CD4-positive, alpha-beta T cell treated with Interleukin-10 for 1 hour (primary cell): ENCODE measurements around the gene RGS7BP.

Experiments used
- DNase-seq: peaks from one replicate; pipeline ENCODE4 v3.0.0-alpha.2; 2020

The RGS7BP gene

DNA sequence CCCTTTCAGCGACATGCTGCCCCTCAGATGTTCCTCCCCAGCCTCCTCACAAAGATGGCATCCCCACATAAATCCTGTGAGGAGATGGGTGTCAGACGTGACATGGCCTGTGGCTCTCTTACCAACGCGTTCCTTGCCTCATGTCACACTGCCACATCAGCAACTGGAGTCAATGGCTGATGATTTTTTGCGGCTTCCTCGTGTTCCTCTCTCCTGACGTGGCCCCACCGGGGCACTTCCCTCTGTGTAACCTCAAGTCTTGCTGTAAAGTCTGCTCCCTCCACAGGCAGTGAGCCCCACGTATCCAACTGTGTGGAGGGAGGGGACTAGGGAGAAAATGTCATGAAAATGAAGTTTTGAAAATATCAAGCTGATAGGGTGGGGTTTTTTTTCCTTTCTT is 131.3 kb downstream of the RGS7BP start:
- DNase-seq: no peak

DNA sequence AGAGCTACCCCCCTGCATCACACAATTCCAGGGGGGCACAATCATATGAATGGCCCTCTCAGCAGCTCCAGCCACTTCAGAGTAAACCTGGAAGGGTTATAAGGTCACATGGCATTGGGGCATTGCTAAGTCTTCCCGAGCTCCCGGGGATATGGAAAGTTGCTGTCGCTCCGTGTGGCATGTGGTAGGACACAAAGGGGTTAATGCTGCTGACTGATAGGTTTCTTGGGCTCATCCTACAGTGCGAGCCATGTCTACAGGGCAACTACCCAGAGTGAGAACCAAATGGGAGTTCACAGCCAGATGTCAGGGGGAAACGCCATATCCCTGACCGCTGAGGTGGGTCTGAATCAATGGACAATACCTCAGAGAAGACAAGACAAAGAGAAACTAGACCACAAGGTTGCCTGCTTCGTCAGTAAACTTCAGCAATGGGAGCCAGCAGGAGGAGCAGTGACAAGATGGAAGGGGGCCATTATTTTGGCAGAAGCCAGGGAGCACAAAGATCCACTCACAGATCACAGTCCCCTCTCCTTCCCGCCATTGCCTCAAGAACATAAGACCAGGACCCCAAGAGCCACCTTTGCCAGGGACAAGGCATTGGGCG is 132.1 kb downstream of the RGS7BP start:
- DNase-seq: no peak

DNA sequence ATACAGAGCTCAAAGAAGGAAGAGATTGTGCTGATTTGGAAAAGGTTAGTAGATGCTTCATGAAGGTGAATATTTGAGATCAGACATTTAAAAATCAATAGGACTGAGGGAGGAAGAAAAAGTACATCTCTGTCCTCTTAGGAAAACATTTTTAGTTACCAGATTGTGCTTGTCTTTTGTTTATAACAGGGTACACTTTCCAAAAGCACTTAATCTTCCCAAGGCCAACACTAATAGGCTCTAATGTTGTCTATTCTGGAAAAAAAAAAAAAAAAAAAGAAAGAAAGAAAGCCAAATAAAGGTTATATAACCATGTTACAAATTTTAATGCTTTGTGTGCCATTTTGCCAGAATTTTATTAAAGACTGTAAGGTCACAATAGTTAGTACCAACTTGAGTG is 139.0 kb downstream of the RGS7BP start:
- no peak for DNase-seq

DNA sequence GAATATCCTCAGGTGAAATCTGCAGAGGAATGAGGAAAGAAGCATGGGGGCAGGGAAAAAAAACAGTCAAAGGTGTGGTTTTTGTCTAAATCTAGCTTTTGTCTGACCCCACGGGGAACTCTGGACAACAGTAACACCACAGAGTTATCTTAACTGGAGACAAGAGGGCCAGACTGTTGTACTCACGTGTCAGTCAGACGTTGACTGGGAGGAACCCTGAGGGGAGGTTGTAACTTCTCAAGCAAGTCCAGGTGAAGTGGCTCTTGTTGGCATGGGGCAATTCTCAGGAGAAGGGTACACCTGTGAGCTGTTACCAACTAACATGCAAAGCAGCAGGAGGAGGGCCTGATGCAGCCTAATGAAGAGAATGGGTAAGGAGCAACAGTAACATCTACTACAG is 140.4 kb downstream of the RGS7BP start:
- no peak for DNase-seq

DNA sequence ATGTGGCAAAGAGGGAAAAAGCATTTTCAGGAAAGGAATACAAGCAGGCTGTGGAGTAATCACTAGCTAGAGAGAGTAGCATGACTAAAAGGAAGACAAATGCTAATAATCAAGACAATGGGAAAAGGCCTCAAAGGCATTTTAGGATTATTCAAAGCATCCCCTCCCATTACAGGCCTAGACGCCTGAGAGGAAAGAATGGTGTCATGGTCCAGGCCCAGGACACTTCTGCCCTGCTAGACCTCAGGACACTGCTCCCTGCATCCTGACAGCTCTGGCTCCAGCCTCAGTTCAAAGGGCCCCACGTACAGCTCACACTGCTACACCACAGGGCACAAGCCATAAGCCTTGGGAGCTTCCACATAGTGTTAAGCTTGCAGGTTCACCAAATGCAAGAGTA is 143.7 kb downstream of the RGS7BP start:
- DNase-seq: no peak

DNA sequence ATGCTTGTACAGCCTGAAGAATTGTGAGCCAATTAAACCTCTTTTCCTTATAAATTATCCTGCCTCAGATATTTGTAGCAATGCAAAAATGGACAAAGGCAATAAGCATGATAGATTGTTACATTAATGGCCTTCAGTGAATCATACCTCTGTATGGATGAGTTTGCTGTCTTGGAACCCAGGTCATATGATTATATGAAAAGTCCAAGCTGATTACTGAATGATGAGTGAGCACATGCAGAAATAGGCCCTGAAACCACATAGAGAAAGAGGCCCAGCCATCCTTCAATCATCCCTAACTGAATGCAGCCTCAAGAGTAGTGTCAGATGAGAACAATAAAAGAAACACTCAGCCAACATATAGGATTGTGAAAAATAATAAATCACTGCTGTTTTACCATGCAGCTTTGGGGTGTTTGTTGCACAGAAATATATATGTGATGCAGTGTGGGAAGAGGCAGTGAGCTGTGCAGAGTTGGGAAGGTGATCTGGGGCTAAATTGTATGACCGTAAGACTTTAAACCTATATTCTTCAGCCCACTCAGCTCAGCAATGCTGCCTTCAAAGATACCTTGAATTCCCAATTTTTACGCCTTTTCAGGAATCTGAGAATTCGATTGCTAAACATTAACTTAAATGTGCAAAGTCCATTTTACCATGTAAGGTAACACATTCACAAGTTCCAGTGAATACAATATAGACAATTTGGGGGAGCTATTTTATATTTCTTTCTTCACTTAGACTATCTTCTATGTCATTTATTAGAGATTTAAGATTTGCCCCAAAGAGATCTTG is 148.1 kb downstream of the RGS7BP start:
- DNase-seq: no peak

DNA sequence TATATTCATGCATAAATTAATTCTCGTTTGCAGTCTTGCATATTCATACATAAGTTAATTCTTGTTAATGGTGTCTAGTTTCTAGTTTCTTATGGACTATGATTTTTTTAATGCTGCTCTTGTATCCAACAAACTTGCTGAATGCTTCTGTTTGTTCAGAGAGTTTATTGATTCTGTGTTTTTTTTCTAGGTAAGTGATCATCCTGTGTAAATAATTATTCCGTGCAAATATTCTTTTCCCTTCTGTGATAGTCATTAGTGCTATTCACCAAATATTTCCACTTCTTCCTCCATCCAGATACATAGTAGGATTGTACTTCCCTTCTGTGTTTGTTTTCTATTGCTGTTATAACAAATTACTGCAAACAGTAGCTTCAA is 148.7 kb downstream of the RGS7BP start:
- no peak for DNase-seq

DNA sequence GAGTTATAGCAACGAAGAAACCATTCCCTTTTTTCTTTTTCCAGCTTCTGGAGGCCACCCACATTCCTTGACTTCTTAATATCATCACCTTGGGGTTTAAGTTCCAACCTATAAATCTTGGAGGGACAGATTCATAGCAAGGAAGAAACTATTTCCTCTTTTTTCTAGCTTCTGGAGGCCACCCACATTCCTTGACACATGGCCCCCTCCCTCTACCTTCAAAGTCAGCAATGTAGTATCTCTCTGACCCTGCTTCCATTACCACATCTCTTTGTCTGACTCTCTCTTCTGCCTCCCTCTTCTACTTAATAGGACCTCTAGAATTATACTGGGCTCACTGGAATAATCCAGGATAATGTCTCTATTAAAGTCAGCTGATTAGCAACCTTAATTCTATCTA is 149.8 kb downstream of the RGS7BP start:
- no peak for DNase-seq

DNA sequence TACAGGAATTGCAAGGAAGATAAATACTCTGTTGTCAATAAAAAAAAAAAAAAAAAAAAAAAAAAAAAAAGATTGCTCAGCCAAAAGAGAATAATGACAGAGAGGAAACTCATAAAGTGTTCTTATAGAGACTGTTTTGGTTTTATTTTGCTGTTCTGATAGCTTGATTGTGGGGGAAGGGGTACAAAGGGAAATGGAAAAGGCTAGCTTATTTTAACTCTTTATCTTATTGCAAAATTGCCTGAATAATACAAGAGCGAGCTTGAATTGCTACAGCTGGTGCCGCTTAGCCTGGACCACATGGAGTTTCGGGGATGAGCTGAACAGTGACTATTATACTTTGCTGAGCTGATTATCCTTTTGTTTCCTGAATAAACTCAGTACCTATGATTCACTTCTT is 153.5 kb downstream of the RGS7BP start:
- no peak for DNase-seq
